H1 (cell line): ENCODE data around the gene PTPN9. TPM values are rescaled to one million over a fixed set of nuclear protein-coding genes. Genes with fewer than 3 reads are reported as not detected.

ENCODE experiments used
- CTCF ChIA-PET: fragments of 300-600 bp; sonication (Branson Sonifier 250); formaldehyde crosslinking; loops from one replicate; lab custom pipeline; 2021; ENCODE audit not compliant: partially characterized antibody; lab: Charles Lee
- POLR2A ChIA-PET: fragments of 300-600 bp; sonication (Branson Sonifier 250); formaldehyde crosslinking; loops from one replicate; lab custom pipeline; 2021; ENCODE audit warnings: inconsistent platforms; ENCODE audit not compliant: partially characterized antibody; lab: Charles Lee
- DNase-seq, 2 experiments: peaks; one replicate each; pipeline versions ENCODE4 v3.0.0 to v3.0.0-alpha.2; 2010 to 2022; ENCODE audit warnings: low spot score in 2 of 2, low read depth in 1 of 2, mixed read lengths in 1 of 2
- FAIRE-seq: peaks from 2 replicates; lab custom pipeline; 2011; peaks lifted over from hg19 to GRCh38; lab: Jason Lieb, UNC
- H2AFZ ChIP-seq: 2 replicates; pipeline ENCODE4 v1.8.1; 2012; ENCODE audit warnings: low read length, inconsistent platforms
- H2AK5ac ChIP-seq: 2 replicates; pipeline ENCODE4 v1.6.1; 2013; ENCODE audit warnings: low read depth, low read length
- H2BK120ac ChIP-seq: replicated peaks from 2 replicates; pipeline ENCODE3; 2013; ENCODE audit warnings: low read depth, low read length, inconsistent platforms
- H2BK12ac ChIP-seq: 2 replicates; pipeline ENCODE4 v1.6.1; 2013; ENCODE audit warnings: low read depth, low read length
- H2BK15ac ChIP-seq: 2 replicates; pipeline ENCODE4 v1.6.1; 2013; ENCODE audit warnings: low read length
- H2BK20ac ChIP-seq: 2 replicates; pipeline ENCODE4 v1.6.1; 2013; ENCODE audit warnings: low read length
- H2BK5ac ChIP-seq: 2 replicates; pipeline ENCODE4 v1.6.1; 2013; ENCODE audit warnings: low read depth, low read length
- H3K14ac ChIP-seq: 2 replicates; pipeline ENCODE4 v1.6.1; 2013; ENCODE audit warnings: inconsistent platforms; ENCODE audit not compliant: insufficient read length
- H3K18ac ChIP-seq: 2 replicates; pipeline ENCODE4 v1.6.1; 2013; ENCODE audit warnings: low read length; ENCODE audit errors: extremely low read depth
- H3K23ac ChIP-seq: 2 replicates; pipeline ENCODE4 v1.6.1; 2013; ENCODE audit warnings: inconsistent platforms; ENCODE audit not compliant: insufficient read length
- H3K23me2 ChIP-seq: 2 replicates; pipeline ENCODE4 v1.6.1; 2013; ENCODE audit warnings: low read depth, low read length
- H3K27ac ChIP-seq: 2 replicates; pipeline ENCODE4 v1.6.1; 2011; ENCODE audit warnings: low read depth, low read length, inconsistent platforms
- H3K27me3 ChIP-seq, 4 experiments: replicated peaks in 1 of 4; 1 replicate in 1 of 4; 2 replicates in 3 of 4; pipeline versions ENCODE4 v1.6.1 to v1.8.1; 2011 to 2013; ENCODE audit warnings: low read length in 3 of 4, mild to moderate bottlenecking in 3 of 4, inconsistent platforms in 2 of 4, mixed read lengths in 2 of 4, moderate library complexity in 1 of 4; ENCODE audit not compliant: control insufficient read depth in 3 of 4, insufficient read depth in 3 of 4; ENCODE audit errors: extremely low read depth in 1 of 4
- H3K36me3 ChIP-seq, 4 experiments: 2 replicates each; pipeline versions ENCODE4 v1.6.1 to v1.8.1; 2011 to 2013; ENCODE audit warnings: mild to moderate bottlenecking in 4 of 4, low read length in 3 of 4, moderate library complexity in 2 of 4, control low read depth in 1 of 4, inconsistent platforms in 1 of 4; ENCODE audit not compliant: insufficient read depth in 4 of 4, control insufficient read depth in 2 of 4
- H3K4ac ChIP-seq: replicated peaks from 2 replicates; pipeline ENCODE3; 2013; ENCODE audit warnings: low read length, low read depth, mixed read lengths, inconsistent platforms; ENCODE audit not compliant: insufficient read length
- H3K4me1 ChIP-seq, 4 experiments: replicated peaks in 1 of 4; 1 replicate in 1 of 4; 2 replicates in 3 of 4; pipeline versions ENCODE4 v1.6.1 to v1.8.1; 2011 to 2013; ENCODE audit warnings: low read length in 3 of 4, inconsistent platforms in 2 of 4, mixed read lengths in 1 of 4; ENCODE audit not compliant: insufficient read depth in 4 of 4, control insufficient read depth in 3 of 4
- H3K4me2 ChIP-seq, 2 experiments: 2 replicates each; pipeline versions ENCODE4 v1.6.1 to v1.8.1; 2011 to 2013; ENCODE audit warnings: low read depth in 2 of 2, low read length in 2 of 2, control low read depth in 1 of 2, inconsistent platforms in 1 of 2, mild to moderate bottlenecking in 1 of 2; ENCODE audit not compliant: insufficient read depth in 1 of 2
- H3K4me3 ChIP-seq, 4 experiments: fragments of 200-600, 300-600 bp in 1 of 4; sonication (generic), shearing (Covaris generic), sonication (Bioruptor Twin) in 1 of 4; 2 replicates each; pipeline versions ENCODE4 v1.5.1 to v1.8.1; 2011 to 2016; ENCODE audit warnings: low read length in 4 of 4, low read depth in 3 of 4, control low read depth in 2 of 4, inconsistent platforms in 2 of 4, mild to moderate bottlenecking in 2 of 4, mixed read lengths in 1 of 4, moderate library complexity in 1 of 4; ENCODE audit not compliant: insufficient read depth in 2 of 4; ENCODE audit errors: extremely low read depth in 1 of 4
- H3K56ac ChIP-seq: replicated peaks from 2 replicates; pipeline ENCODE3; 2013; ENCODE audit warnings: low read depth, mild to moderate bottlenecking, mixed read lengths, low read length, inconsistent platforms; ENCODE audit not compliant: insufficient read length
- H3K79me1 ChIP-seq: 2 replicates; pipeline ENCODE4 v1.6.1; 2013; ENCODE audit warnings: low read depth, low read length, control low read depth
- H3K79me2 ChIP-seq, 2 experiments: 2 replicates each; pipeline versions ENCODE4 v1.6.1 to v1.8.1; 2012 to 2013; ENCODE audit warnings: low read length in 2 of 2, mild to moderate bottlenecking in 2 of 2, inconsistent platforms in 1 of 2; ENCODE audit not compliant: insufficient read depth in 2 of 2, control insufficient read depth in 1 of 2
- H3K9ac ChIP-seq, 4 experiments: replicated peaks in 1 of 4; 1 replicate in 1 of 4; 2 replicates in 3 of 4; pipeline versions ENCODE4 v1.6.1 to v1.8.1; 2011 to 2013; ENCODE audit warnings: low read depth in 3 of 4, low read length in 3 of 4, control low read depth in 2 of 4, mild to moderate bottlenecking in 2 of 4, moderate library complexity in 2 of 4, inconsistent platforms in 1 of 4; ENCODE audit errors: extremely low read depth in 1 of 4
- H3K9me3 ChIP-seq, 2 experiments: 2 replicates each; pipeline versions ENCODE4 v1.6.1 to v1.8.1; 2012 to 2013; ENCODE audit warnings: mild to moderate bottlenecking in 2 of 2, moderate library complexity in 2 of 2, control low read depth in 1 of 2, inconsistent platforms in 1 of 2, low read depth in 1 of 2, low read length in 1 of 2, mixed read lengths in 1 of 2; ENCODE audit not compliant: insufficient read depth in 2 of 2
- H4K20me1 ChIP-seq, 2 experiments: replicated peaks in 1 of 2; 2 replicates each; pipeline versions ENCODE3 to v1.8.1; 2011 to 2013; ENCODE audit warnings: inconsistent platforms in 2 of 2, low read length in 2 of 2, mild to moderate bottlenecking in 1 of 2; ENCODE audit not compliant: insufficient read depth in 2 of 2, control insufficient read depth in 1 of 2
- H4K5ac ChIP-seq: 2 replicates; pipeline ENCODE4 v1.6.1; 2013; ENCODE audit warnings: low read length, low read depth, mixed read lengths, inconsistent platforms; ENCODE audit not compliant: insufficient read length
- H4K8ac ChIP-seq: 2 replicates; pipeline ENCODE4 v1.8.0; 2013; ENCODE audit warnings: mild to moderate bottlenecking, moderate library complexity, low read length, inconsistent platforms; ENCODE audit not compliant: insufficient read depth; ENCODE audit errors: extremely low read depth
- H4K91ac ChIP-seq: replicated peaks from 2 replicates; pipeline ENCODE3; 2013; ENCODE audit warnings: low read length, mixed read lengths, inconsistent platforms; ENCODE audit not compliant: insufficient read length
- CREB1 ChIP-seq: IDR thresholded peaks from 2 replicates; pipeline ENCODE4 v1.6.1; 2012; ENCODE audit warnings: inconsistent platforms
- RXRA ChIP-seq: IDR thresholded peaks from 2 replicates; pipeline ENCODE4 v1.6.1; 2011; ENCODE audit warnings: low read depth, mild to moderate bottlenecking, low read length, moderate library complexity; ENCODE audit not compliant: insufficient read depth
- WGBS, 2 experiments: shearing (Covaris generic) in 1 of 2; methylation state at CpG; one replicate each; pipeline versions ENCODE4 v1.1.6 to v1.1.7; 2013 to 2015; ENCODE audit warnings: low lambda C conversion rate in 2 of 2, mixed read lengths in 2 of 2, inconsistent platforms in 1 of 2, low coverage in 1 of 2, missing lambda C conversion rate in 1 of 2; ENCODE audit not compliant: insufficient replicate concordance in 2 of 2, insufficient coverage in 1 of 2, insufficient read length in 1 of 2; ENCODE audit errors: extremely low coverage in 1 of 2, missing lambda C conversion rate in 1 of 2; 5-methylcytosine and 5-hydroxymethylcytosine counted together
- polyA plus RNA-seq, 7 experiments: library from polyadenylated mRNA; depleted of rRNA in 3 of 7; stranded (reverse) in 5 of 7; unstranded in 2 of 7; fragments of >200 nt in 5 of 7; fragments of 200-250 nt in 2 of 7; gene quantifications; 1 replicate in 5 of 7; 2 replicates in 1 of 7; 4 replicates in 1 of 7; pipeline versions ENCODE4 v1.2.1 to v1.2.3, GENCODE V29; 2011 to 2013; ENCODE audit warnings: missing spikeins in 2 of 7, mixed read lengths in 2 of 7
- total RNA-seq: library from RNA; stranded (reverse); fragmentation: NEBNext Ultra II Directional; extraction: Animal tissue kit (Norgen Biotek cat#: 25700); gene quantifications from 2 replicates; pipeline ENCODE4 v1.2.1, GENCODE V29; 2021

PTPN9 gene
- total and polyA plus RNA-seq, 2 of the 8 experiments (the other 6 are each of a cell fraction or from before 2014, with no cell fraction given) = 46.6 to 57.4 TPM

DNA sequence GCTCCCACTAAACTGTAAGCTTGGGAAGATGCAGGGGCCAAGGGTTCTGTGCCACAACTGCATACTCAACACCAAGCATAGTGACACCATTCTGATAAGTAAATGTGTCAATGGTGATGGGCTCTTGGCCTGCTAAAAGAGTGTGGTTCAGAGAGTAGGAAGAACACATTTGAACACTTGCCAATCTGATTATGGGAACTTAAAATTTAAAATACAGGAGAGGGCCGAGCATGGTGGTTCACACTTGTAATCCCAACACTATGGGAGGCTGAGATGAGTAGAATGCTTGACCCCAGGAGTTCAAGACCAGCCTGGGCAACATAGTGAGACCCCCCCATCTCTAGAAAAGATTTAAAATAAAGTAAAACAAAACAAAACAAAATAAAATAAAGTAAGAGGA is 34.1 kb downstream of the PTPN9 start:
- no peak overlapping the region for H2BK20ac ChIP-seq
- no peaks in the 10 kb centered on the region for H3K27me3 ChIP-seq
- no peak overlapping the region for H2AFZ ChIP-seq
- H2BK5ac ChIP-seq = no peak overlapping the region
- 100% methylated on average over 1 of the region's 1 CpG; no CpG with 5 or more reads in 1 of the 2 experiments for WGBS, 2 experiments
- no peak overlapping the region for H3K9ac ChIP-seq
- H3K79me2 ChIP-seq = peaks cover 3 to 81% of the 10 kb centered on the region in 2 experiments; a peak in 2 of 4 replicates
- ChIA-PET POLR2A (interaction anchor here (1.1 to 2.0 kb wide), 3 partner anchors 11 to 95 kb away, joined by 4 to 6 read pairs (median 5); partner anchors contain the start of gene IMP3), CTCF (interaction anchor here (0.7 to 4.6 kb wide), 3 partner anchors 13 to 53 kb away, joined by 3 to 29 read pairs (median 3); no protein-coding TSS in a partner anchor)
- no peak overlapping the region for H3K56ac ChIP-seq
- H3K79me1 ChIP-seq = peaks cover 5% of the 10 kb centered on the region
- H2BK120ac ChIP-seq = no peak overlapping the region
- no peak overlapping the region for H2BK15ac ChIP-seq
- H3K14ac ChIP-seq = no peak overlapping the region
- H2BK12ac ChIP-seq = no peak overlapping the region
- H4K20me1 ChIP-seq = peaks cover 0 to 3% of the 10 kb centered on the region in 2 experiments
- no peak overlapping the region for H3K23ac ChIP-seq
- no peak overlapping the region for H3K27ac ChIP-seq
- H4K91ac ChIP-seq = no peak overlapping the region
- H2AK5ac ChIP-seq = no peak overlapping the region
- no peaks in the 10 kb centered on the region for H3K9me3 ChIP-seq
- TF ChIP-seq CREB1 = no peak
- no peak for TF ChIP-seq RXRA
- TF ChIP-seq, all 59 proteins: peak for 0
- H4K5ac ChIP-seq = no peak overlapping the region
- no peaks in the 10 kb centered on the region for H3K23me2 ChIP-seq
- no peak overlapping the region for H3K18ac ChIP-seq
- no peaks in the 10 kb centered on the region for H3K4me1 ChIP-seq
- H4K8ac ChIP-seq = no peak overlapping the region
- no peak overlapping the region for H3K4me3 ChIP-seq
- 0 out of 8 replicates have a peak, but pooled peaks cover 0 to 3% (median 0%) of the 10 kb centered on the region in 4 experiments for H3K36me3 ChIP-seq
- DNase-seq = no peak
- FAIRE-seq = no peak
- no peak overlapping the region for H3K4me2 ChIP-seq
- no peak overlapping the region for H3K4ac ChIP-seq
